Neural cell (in vitro differentiated cells): ENCODE results near the gene RNF217. TPM values are rescaled to one million over a fixed set of nuclear protein-coding genes. Genes with fewer than 3 reads are reported as not detected.
A peak's percentile ranks its signal among the peaks of the same experiment; 100 is the strongest.

ENCODE experiments used
- H2AFZ ChIP-seq: fragments of 200-600, 300-800 bp; sonication (generic), shearing (Covaris generic); 2 replicates; pipeline ENCODE4 v1.6.0; 2014; ENCODE audit warnings: low read depth, mild to moderate bottlenecking, antibody characterized with exemption, low read length, moderate library complexity
- H3F3A ChIP-seq: fragments of 200-600 bp; shearing (Covaris generic); 2 replicates; pipeline ENCODE4 v1.6.1; 2016; ENCODE audit warnings: mild to moderate bottlenecking, moderate library complexity, mixed read lengths, antibody characterized with exemption, low read length; ENCODE audit not compliant: insufficient read depth, poor library complexity, severe bottlenecking
- H3K27ac ChIP-seq: fragments of 200-600, 300-800 bp; sonication (generic), shearing (Covaris generic); 2 replicates; pipeline ENCODE4 v1.5.1; 2014; ENCODE audit warnings: mild to moderate bottlenecking, low read length, moderate library complexity
- H3K27me3 ChIP-seq: fragments of 300-800, 200-600 bp; sonication (generic), shearing (Covaris generic); 2 replicates; pipeline ENCODE4 v1.6.0; 2014; ENCODE audit warnings: mild to moderate bottlenecking, low read depth, low read length, moderate library complexity; ENCODE audit not compliant: insufficient read depth
- H3K36me3 ChIP-seq: fragments of 300-800, 200-600 bp; sonication (generic), shearing (Covaris generic); 2 replicates; pipeline ENCODE4 v1.5.1; 2014; ENCODE audit warnings: mild to moderate bottlenecking, antibody characterized with exemption, low read length, moderate library complexity; ENCODE audit not compliant: insufficient read depth
- H3K4me2 ChIP-seq: fragments of 300-800, 200-600 bp; sonication (generic), shearing (Covaris generic); 2 replicates; pipeline ENCODE4 v1.6.0; 2014; ENCODE audit warnings: mild to moderate bottlenecking, low read length
- H3K4me3 ChIP-seq: fragments of 300-800, 200-600 bp; sonication (generic), shearing (Covaris generic); 2 replicates; pipeline ENCODE4 v1.5.1; 2014; ENCODE audit warnings: mild to moderate bottlenecking, low read length, moderate library complexity
- H3K79me2 ChIP-seq: fragments of 200-600 bp; shearing (Covaris generic); replicated peaks from 2 replicates; pipeline ENCODE4 v1.6.0; 2014; ENCODE audit warnings: mild to moderate bottlenecking, low read length, moderate library complexity; ENCODE audit not compliant: insufficient read depth
- H3K9ac ChIP-seq: fragments of 300-800, 200-600 bp; sonication (generic), shearing (Covaris generic); 2 replicates; pipeline ENCODE4 v1.6.1; 2016; ENCODE audit warnings: mild to moderate bottlenecking, low read length, mixed read lengths
- H3K9me2 ChIP-seq: fragments of 200-600 bp; shearing (Covaris generic); 2 replicates; pipeline ENCODE4 v1.6.1; 2016; ENCODE audit warnings: mild to moderate bottlenecking, low read length, mixed read lengths; ENCODE audit not compliant: insufficient read depth
- H3K9me3 ChIP-seq: fragments of 200-600, 300-800 bp; sonication (generic), shearing (Covaris generic); 2 replicates; pipeline ENCODE4 v1.6.1; 2016; ENCODE audit warnings: mild to moderate bottlenecking, mixed run types, low read length, moderate library complexity, mixed read lengths
- H4K20me1 ChIP-seq: fragments of 200-600 bp; shearing (Covaris generic); 2 replicates; pipeline ENCODE4 v1.6.1; 2016; ENCODE audit warnings: mild to moderate bottlenecking, mixed run types; ENCODE audit not compliant: insufficient read depth
- CTCF ChIP-seq: fragments of 450-650 bp; IDR thresholded peaks from 2 replicates; pipeline ENCODE4 v1.5.1; 2014; ENCODE audit warnings: antibody characterized with exemption, mild to moderate bottlenecking, moderate library complexity; ENCODE audit not compliant: poor library complexity, severe bottlenecking
- EP300 ChIP-seq: fragments of 450-650 bp; conservative IDR thresholded peaks from 2 replicates; pipeline ENCODE4 v1.6.1; 2014; ENCODE audit warnings: antibody characterized with exemption, mild to moderate bottlenecking, moderate library complexity; ENCODE audit not compliant: poor library complexity, severe bottlenecking
- EZH2 ChIP-seq: fragments of 200-600, 300-800 bp; shearing (Covaris generic), sonication (generic); IDR thresholded peaks from 2 replicates; pipeline ENCODE4 v1.6.1; 2014; ENCODE audit warnings: antibody characterized with exemption, low read length, borderline replicate concordance, mild to moderate bottlenecking; ENCODE audit not compliant: insufficient read depth, poor library complexity, severe bottlenecking
- MXI1 ChIP-seq: fragments of 450-650 bp; conservative IDR thresholded peaks from 2 replicates; pipeline ENCODE4 v1.6.1; 2014; ENCODE audit warnings: antibody characterized with exemption, mild to moderate bottlenecking; ENCODE audit not compliant: poor library complexity, severe bottlenecking
- POLR2AphosphoS5 ChIP-seq: IDR thresholded peaks from 2 replicates; pipeline ENCODE4 v1.6.1; 2012
- RAD21 ChIP-seq: fragments of 450-650 bp; conservative IDR thresholded peaks from 2 replicates; pipeline ENCODE4 v1.6.1; 2014; ENCODE audit warnings: antibody characterized with exemption, mild to moderate bottlenecking, moderate library complexity
- REST ChIP-seq: IDR thresholded peaks from 2 replicates; pipeline ENCODE4 v1.6.1; 2012; ENCODE audit warnings: borderline replicate concordance
- SMC3 ChIP-seq: fragments of 450-650 bp; conservative IDR thresholded peaks from 2 replicates; pipeline ENCODE4 v1.6.1; 2014; ENCODE audit warnings: antibody characterized with exemption, mild to moderate bottlenecking, moderate library complexity; ENCODE audit not compliant: poor library complexity
- TAF1 ChIP-seq: IDR thresholded peaks from 2 replicates; pipeline ENCODE4 v1.6.1; 2012; ENCODE audit warnings: low read depth
- polyA plus RNA-seq: library from polyadenylated mRNA; depleted of rRNA; stranded (reverse); fragments of >200 nt; gene quantifications from 2 replicates; pipeline ENCODE4 v1.2.3, GENCODE V29; 2014

RNF217 gene
- polyA plus RNA-seq, 1 donor from 2014 or later = 10.2 TPM

- H3K79me2 ChIP-seq = no peaks in the 10 kb centered on the region
- H3K27ac ChIP-seq = no peak overlapping the region
- no peaks in the 10 kb centered on the region for H3K9me3 ChIP-seq
- peak overlapping the region; percentile 49 for H2AFZ ChIP-seq
- H4K20me1 ChIP-seq = no peaks in the 10 kb centered on the region
- peak overlapping the region; percentile 63 for H3K9ac ChIP-seq
- TF ChIP-seq RAD21 = no peak
- no peak for TF ChIP-seq TAF1
- no peak for TF ChIP-seq SMC3
- TF ChIP-seq EZH2 = no peak
- TF ChIP-seq REST = no peak
- no peak for TF ChIP-seq POLR2AphosphoS5
- no peak for TF ChIP-seq MXI1
- no peak for TF ChIP-seq CTCF
- TF ChIP-seq EP300 = no peak
- no peaks in the 10 kb centered on the region for H3F3A ChIP-seq
- H3K9me2 ChIP-seq = no peaks in the 10 kb centered on the region
- H3K27me3 ChIP-seq = no peaks in the 10 kb centered on the region
- no peaks in the 10 kb centered on the region for H3K36me3 ChIP-seq
- peak overlapping the region; percentile 58 for H3K4me2 ChIP-seq
- peak overlapping the region; percentile 77 for H3K4me3 ChIP-seq
Observed at GRCh38 chr6:124962639-124963415, 590 bp downstream of the RNF217 start.

DNA sequence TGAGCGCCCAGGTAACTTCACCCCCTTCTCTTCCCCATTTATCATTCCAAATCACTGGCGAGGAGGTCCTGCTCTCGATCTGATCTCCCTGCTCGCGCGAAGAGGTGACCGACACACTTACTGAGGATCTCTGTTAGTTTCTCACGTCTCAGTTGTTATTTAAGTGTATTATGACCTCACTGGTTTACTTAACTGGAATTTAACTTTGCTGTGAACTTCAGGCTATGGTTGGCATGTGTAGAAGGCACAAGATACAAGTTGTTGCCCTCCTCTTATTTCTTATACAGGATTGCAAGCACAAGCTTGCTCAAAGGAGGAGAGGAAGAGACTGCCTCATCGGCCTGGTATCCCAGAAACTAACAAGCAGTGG, 1.2 kb downstream of the RNF217 start:
- Histone ChIP-seq H2AFZ (no peak overlapping the region), H3K9me3 (no peaks in the 10 kb centered on the region), H3K27me3 (no peaks in the 10 kb centered on the region), H3K9me2 (no peaks in the 10 kb centered on the region), H3K79me2 (no peaks in the 10 kb centered on the region), H3F3A (no peaks in the 10 kb centered on the region), H4K20me1 (no peaks in the 10 kb centered on the region), H3K4me3 (peak overlapping the region; percentile 77), H3K36me3 (no peaks in the 10 kb centered on the region), H3K27ac (no peak overlapping the region), H3K9ac (no peak overlapping the region), H3K4me2 (peak overlapping the region; percentile 58)
- TF ChIP-seq EZH2 (no peak), REST (no peak), CTCF (no peak), POLR2AphosphoS5 (no peak), MXI1 (no peak), SMC3 (no peak)
